Adrenal gland (tissue), 12 donors: Measurements from ENCODE around the gene CREG2. TPM values are rescaled to one million over a fixed set of nuclear protein-coding genes. Genes with fewer than 3 reads are reported as not detected.
A peak's percentile ranks its signal among the peaks of the same experiment; 100 is the strongest.

Experiments used
- DNase-seq, 7 donors: peaks; one replicate each; pipeline ENCODE4 v3.0.0-alpha.2; 2019 to 2020
- H3K27ac ChIP-seq, 5 donors: fragments of 200-600 bp; sonication (generic) in 4 of 5; 1 replicate in 3 of 5; 2 replicates in 2 of 5; pipeline versions ENCODE4 v1.5.1 to v1.8.0; 2016 to 2020; ENCODE audit warnings: mild to moderate bottlenecking in 1 of 5
- H3K27me3 ChIP-seq: fragments of 200-600 bp; 2 replicates; pipeline ENCODE4 v1.8.0; 2021
- H3K36me3 ChIP-seq, 2 donors: fragments of 200-600 bp; replicated peaks in 1 of 2; 1 replicate in 1 of 2; 2 replicates in 1 of 2; pipeline versions ENCODE4 v1.5.1 to v1.8.0; 2018 to 2022
- H3K4me1 ChIP-seq, 2 donors: fragments of 200-600 bp; replicated peaks in 1 of 2; 1 replicate in 1 of 2; 2 replicates in 1 of 2; pipeline versions ENCODE4 v1.5.1 to v1.8.0; 2018 to 2021
- H3K4me3 ChIP-seq, 4 donors: fragments of 200-600 bp; sonication (generic) in 3 of 4; one replicate each; pipeline ENCODE4 v1.5.1; 2016 to 2018
- H3K9me3 ChIP-seq, 3 donors: fragments of 200-600 bp; sonication (generic) in 1 of 3; replicated peaks in 1 of 3; 1 replicate in 2 of 3; 2 replicates in 1 of 3; pipeline versions ENCODE4 v1.5.1 to v1.8.0; 2016 to 2021
- CTCF ChIP-seq, 6 experiments: fragments of 450-650 bp in 4 of 6; fragments of 200-600 bp in 2 of 6; sonication (generic) in 1 of 6; IDR thresholded peaks; 1 replicate in 5 of 6; 2 replicates in 1 of 6; pipeline versions ENCODE4 v1.5.1 to v1.8.0; 2016 to 2021; ENCODE audit warnings: antibody characterized with exemption in 6 of 6, mild to moderate bottlenecking in 2 of 6, moderate library complexity in 1 of 6
- POLR2A ChIP-seq, 2 donors: fragments of 450-650 bp; IDR thresholded peaks; one replicate each; pipeline ENCODE4 v1.6.1; 2017; ENCODE audit warnings: antibody characterized with exemption in 2 of 2, mild to moderate bottlenecking in 2 of 2, moderate library complexity in 1 of 2
- WGBS, 4 donors: extraction: QIAGEN DNeasy Blood & Tissue Kit in 2 of 4; methylation state at CpG; one replicate each; pipeline versions ENCODE4 v1.1.5 to v1.1.7; 2013 to 2017; 5-methylcytosine and 5-hydroxymethylcytosine counted together
- intact Hi-C, 2 donors: fragments of 100-400 bp; cut with DNase I; formaldehyde crosslinking; loops; one replicate each; pipeline versions ENCODE4 v1.14.1 to v1.15.0; 2022 to 2023
- polyA plus RNA-seq, 3 donors: library from polyadenylated mRNA; stranded (reverse); fragments of 200-250 nt in 2 of 3; fragments of 350-450 nt in 1 of 3; fragmentation: Illumina TruSeq in 1 of 3; extraction: RNeasy Lipid Tissue Mini Kit (QIAGEN cat#74804) in 1 of 3; gene quantifications; one replicate each; pipeline ENCODE4 v1.2.3, GENCODE V29; 2013 to 2014
- total RNA-seq, 9 donors: library from RNA; depleted of rRNA in 4 of 9; stranded (reverse); fragments of >200 nt in 4 of 9; fragments of 120-200 nt in 1 of 9; fragmentation: NEBNext Ultra II Directional in 1 of 9; extraction: Animal tissue kit (Norgen Biotek cat#: 25700) in 1 of 9; gene quantifications; one replicate each; pipeline versions ENCODE4 v1.1.0 to v1.2.4, GENCODE V29; 2013 to 2023
- donor health status: healthy with polysubstance abuse.
- donor health status: Bipolar disorder and iron deficiency.
- donor health status: DM: yes; HTN: yes; CAD: no.
- donor health status: DM: no; HTN: no; CAD: no.
- donor health status: DM: no; HTN: no; CAD: no.
- donor health status: DM: yes; HTN: yes; CAD: no.

CREG2 gene
- total and polyA plus RNA-seq, 12 donors, result 0.02 to 0.55 (median 0.26) TPM; not detected in 8

- H3K27me3 ChIP-seq, result no peaks in the 10 kb centered on the region
- TF ChIP-seq POLR2A (IDR thresholded peaks at IDR 0.05) (no peak), CTCF (IDR thresholded peaks at IDR 0.05) (no peak)
- H3K36me3 ChIP-seq, result no peaks in the 10 kb centered on the region
- H3K4me3 ChIP-seq, result no peak overlapping the region
- no peak for DNase-seq
- WGBS, 4 donors, result 75 to 93% (median 88%) methylated on average over 6 to 7 of the region's 7 CpGs
- intact Hi-C loops, result no loop called here
- H3K27ac ChIP-seq, result no peak overlapping the region
- no peaks in the 10 kb centered on the region for H3K9me3 ChIP-seq
- H3K4me1 ChIP-seq, result no peaks in the 10 kb centered on the region
Measured at GRCh38 chr2:101351207-101351606, 36.1 kb downstream of the CREG2 start.

DNA sequence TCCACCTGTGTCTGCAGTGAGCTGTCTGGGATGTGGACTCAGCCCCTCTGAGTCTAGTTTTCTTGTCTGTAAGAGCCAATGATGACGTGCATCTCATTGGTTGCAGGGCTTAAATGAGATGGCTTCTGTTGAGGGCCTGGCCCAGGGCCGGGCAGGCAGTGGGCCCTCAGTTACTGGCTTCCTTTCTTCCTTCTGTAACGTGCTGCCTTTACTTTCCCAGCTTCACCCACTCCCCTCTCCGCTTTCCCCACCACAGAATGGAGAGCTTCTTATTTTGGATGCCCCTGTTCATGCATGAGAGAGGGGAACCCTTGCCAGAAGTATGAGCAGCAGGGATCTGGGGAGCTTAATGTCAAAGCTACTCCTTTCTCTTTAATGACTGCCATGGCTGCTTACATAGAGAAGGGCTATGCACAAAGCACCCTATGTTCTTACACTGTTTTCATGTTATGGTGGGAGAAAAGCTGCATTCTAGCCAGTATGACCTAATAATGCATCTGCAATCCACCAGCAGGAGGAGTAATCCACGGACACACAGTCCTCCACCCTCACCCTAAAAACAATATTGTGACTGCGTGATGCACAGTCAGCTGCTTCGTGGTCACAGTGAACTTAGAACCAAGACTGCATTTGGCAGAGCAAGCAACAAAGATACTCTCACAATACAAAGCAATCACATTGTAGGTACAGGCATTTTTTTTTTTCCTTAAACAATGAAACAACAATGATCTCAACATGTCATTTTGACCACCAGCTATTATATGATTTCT is 37.2 kb downstream of the CREG2 start:
- H3K4me3 ChIP-seq, result no peak overlapping the region
- DNase-seq, result peak in 1 of 7 donors; percentile 23
- WGBS, 4 donors, result 76 to 88% (median 84%) methylated on average over 6 to 7 of the region's 7 CpGs
- H3K4me1 ChIP-seq, result no peaks in the 10 kb centered on the region
- intact Hi-C loops, result loop anchor here in 1 of 2 donors (10.0 kb wide), 1 partner anchor 485 kb away; no protein-coding TSS in a partner anchor
- TF ChIP-seq POLR2A (IDR thresholded peaks at IDR 0.05) (no peak), CTCF (IDR thresholded peaks at IDR 0.05) (peak in 1 of 6 experiments; percentile 20)
- no peaks in the 10 kb centered on the region for H3K27me3 ChIP-seq
- no peaks in the 10 kb centered on the region for H3K36me3 ChIP-seq
- no peak overlapping the region for H3K27ac ChIP-seq
- H3K9me3 ChIP-seq, result no peaks in the 10 kb centered on the region

GRCh38 chr2:101348883-101349282 is 38.4 kb downstream of the CREG2 start:
- Histone ChIP-seq H3K9me3 (no peaks in the 10 kb centered on the region), H3K4me1 (no peaks in the 10 kb centered on the region), H3K36me3 (no peaks in the 10 kb centered on the region), H3K4me3 (no peak overlapping the region), H3K27me3 (no peaks in the 10 kb centered on the region), H3K27ac (no peak overlapping the region)
- TF ChIP-seq POLR2A (IDR thresholded peaks at IDR 0.05) (no peak), CTCF (IDR thresholded peaks at IDR 0.05) (no peak)
- DNase-seq, result no peak
- intact Hi-C loops, result loop anchor here in 1 of 2 donors (10.0 kb wide), 1 partner anchor 486 kb away; no protein-coding TSS in a partner anchor
- 42 to 73% (median 69%) methylated on average over 1 of the region's 1 CpG for WGBS, 4 donors

- WGBS, 4 donors, result 93 to 99% (median 97%) methylated on average over 3 of the region's 3 CpGs
- intact Hi-C loops, result loop anchor here in 1 of 2 donors (10.0 kb wide), 1 partner anchor 488 kb away; no protein-coding TSS in a partner anchor
- DNase-seq, result no peak
Measured at GRCh38 chr2:101346909-101347308, 40.4 kb downstream of the CREG2 start.

More at GRCh38 chr2:101346909-101347308, 40.4 kb downstream of the CREG2 start:
- TF ChIP-seq POLR2A (IDR thresholded peaks at IDR 0.05) (no peak), CTCF (IDR thresholded peaks at IDR 0.05) (no peak)
- H3K4me3 ChIP-seq, result no peak overlapping the region
- H3K27ac ChIP-seq, result no peak overlapping the region
- no peaks in the 10 kb centered on the region for H3K9me3 ChIP-seq
- no peaks in the 10 kb centered on the region for H3K27me3 ChIP-seq
- H3K36me3 ChIP-seq, result no peaks in the 10 kb centered on the region
- H3K4me1 ChIP-seq, result no peaks in the 10 kb centered on the region
